Endothelial cell of umbilical vein (primary cell): ENCODE data around the gene CAMTA1.

ENCODE experiments used
- CTCF ChIP-seq, 2 donors: IDR thresholded peaks; 1 replicate in 1 of 2; 2 replicates in 1 of 2; pipeline ENCODE4 v1.5.1; 2011; ENCODE audit warnings: low read length in 2 of 2, mild to moderate bottlenecking in 2 of 2, moderate library complexity in 2 of 2, control low read depth in 1 of 2, inconsistent platforms in 1 of 2, low read depth in 1 of 2; ENCODE audit not compliant: insufficient read depth in 1 of 2; ENCODE audit errors: extremely low read depth in 1 of 2
- EZH2 ChIP-seq: IDR thresholded peaks from 2 replicates; pipeline ENCODE4 v1.6.1; 2012; ENCODE audit warnings: borderline replicate concordance, low read depth, mild to moderate bottlenecking, moderate library complexity, low read length, inconsistent platforms; ENCODE audit not compliant: severe bottlenecking
- MYC ChIP-seq: IDR thresholded peaks from one replicate; pipeline ENCODE4 v1.6.1; 2011; ENCODE audit warnings: mild to moderate bottlenecking, low read depth, low read length
- POLR2A ChIP-seq: IDR thresholded peaks from 2 replicates; pipeline ENCODE4 v1.6.1; 2012; ENCODE audit warnings: low read depth, mild to moderate bottlenecking, control low read depth, low read length
- POLR2AphosphoS5 ChIP-seq: IDR thresholded peaks from 2 replicates; pipeline ENCODE4 v1.6.1; 2012; ENCODE audit warnings: low read depth, mild to moderate bottlenecking, control low read depth, low read length, moderate library complexity; ENCODE audit not compliant: insufficient read depth

- TF ChIP-seq CTCF (IDR thresholded peaks at IDR 0.05; ENCODE audit: extremely low read depth in 1 of 2, insufficient read depth in 1 of 2, low read depth in 1 of 2, low read length in 2 of 2) (no peak), MYC (no peak), POLR2AphosphoS5 (no peak), POLR2A (no peak), EZH2 (no peak)
Observed at GRCh38 chr1:7018826-7019225, 233.6 kb downstream of the CAMTA1 start.
